GM06990 (cell line): ENCODE measurements around the gene C9orf78.

Experiments
- DNase-seq: peaks from one replicate; pipeline ENCODE4 v3.0.0-alpha.2; 2011; ENCODE audit not compliant: insufficient read length; ENCODE audit errors: extremely low read depth
- H3K27me3 ChIP-seq: replicated peaks from 2 replicates; pipeline ENCODE4 v1.6.0; 2011; ENCODE audit warnings: low read length; ENCODE audit not compliant: control insufficient read depth, insufficient read depth
- H3K36me3 ChIP-seq: 2 replicates; pipeline ENCODE4 v1.5.1; 2011; ENCODE audit warnings: low read length; ENCODE audit not compliant: control insufficient read depth, insufficient read depth
- H3K4me3 ChIP-seq: replicated peaks from 2 replicates; pipeline ENCODE4 v1.5.1; 2011; ENCODE audit warnings: low read depth, mild to moderate bottlenecking, control low read depth, low read length
- TF ChIP-seq, protein P1 (sequence below): IDR thresholded peaks from 2 replicates; pipeline ENCODE4 v1.5.1; 2011; ENCODE audit warnings: low read length, control low read depth, mild to moderate bottlenecking, inconsistent platforms; ENCODE audit not compliant: insufficient read depth, poor library complexity, severe bottlenecking

Gene C9orf78

DNA sequence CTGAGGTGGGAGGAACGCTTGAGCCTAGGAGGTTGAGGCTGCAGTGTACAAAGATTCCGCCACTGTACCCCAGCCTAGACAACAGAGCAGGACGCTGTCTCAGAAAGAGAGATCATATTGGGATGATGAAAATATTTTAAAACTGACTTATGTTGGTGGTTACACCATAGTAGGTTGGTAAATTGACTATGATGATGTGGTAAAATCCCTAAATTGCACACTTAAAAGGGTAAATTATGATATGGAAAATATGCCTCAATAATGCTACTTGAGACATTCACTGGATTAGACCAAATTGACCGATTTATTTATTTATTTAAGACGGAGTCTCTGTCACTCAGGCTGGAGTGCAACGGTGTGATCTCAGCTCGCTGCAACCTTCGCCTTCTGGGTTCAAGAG is 53.9 kb downstream of the C9orf78 start:
- DNase-seq, result no peak
- TF ChIP-seq, protein P1, sequence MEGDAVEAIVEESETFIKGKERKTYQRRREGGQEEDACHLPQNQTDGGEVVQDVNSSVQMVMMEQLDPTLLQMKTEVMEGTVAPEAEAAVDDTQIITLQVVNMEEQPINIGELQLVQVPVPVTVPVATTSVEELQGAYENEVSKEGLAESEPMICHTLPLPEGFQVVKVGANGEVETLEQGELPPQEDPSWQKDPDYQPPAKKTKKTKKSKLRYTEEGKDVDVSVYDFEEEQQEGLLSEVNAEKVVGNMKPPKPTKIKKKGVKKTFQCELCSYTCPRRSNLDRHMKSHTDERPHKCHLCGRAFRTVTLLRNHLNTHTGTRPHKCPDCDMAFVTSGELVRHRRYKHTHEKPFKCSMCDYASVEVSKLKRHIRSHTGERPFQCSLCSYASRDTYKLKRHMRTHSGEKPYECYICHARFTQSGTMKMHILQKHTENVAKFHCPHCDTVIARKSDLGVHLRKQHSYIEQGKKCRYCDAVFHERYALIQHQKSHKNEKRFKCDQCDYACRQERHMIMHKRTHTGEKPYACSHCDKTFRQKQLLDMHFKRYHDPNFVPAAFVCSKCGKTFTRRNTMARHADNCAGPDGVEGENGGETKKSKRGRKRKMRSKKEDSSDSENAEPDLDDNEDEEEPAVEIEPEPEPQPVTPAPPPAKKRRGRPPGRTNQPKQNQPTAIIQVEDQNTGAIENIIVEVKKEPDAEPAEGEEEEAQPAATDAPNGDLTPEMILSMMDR, result no peak
- Histone ChIP-seq H3K4me3 (no peak overlapping the region), H3K36me3 (no peaks in the 10 kb centered on the region), H3K27me3 (peaks cover 2% of the 10 kb centered on the region)

GRCh38 chr9:129779560-129780190 is 55.4 kb downstream of the C9orf78 start:
- TF ChIP-seq, protein P1, result no peak
- no peaks in the 10 kb centered on the region for H3K36me3 ChIP-seq
- no peak for DNase-seq
- H3K27me3 ChIP-seq, result peaks cover 2% of the 10 kb centered on the region
- no peak overlapping the region for H3K4me3 ChIP-seq

DNA sequence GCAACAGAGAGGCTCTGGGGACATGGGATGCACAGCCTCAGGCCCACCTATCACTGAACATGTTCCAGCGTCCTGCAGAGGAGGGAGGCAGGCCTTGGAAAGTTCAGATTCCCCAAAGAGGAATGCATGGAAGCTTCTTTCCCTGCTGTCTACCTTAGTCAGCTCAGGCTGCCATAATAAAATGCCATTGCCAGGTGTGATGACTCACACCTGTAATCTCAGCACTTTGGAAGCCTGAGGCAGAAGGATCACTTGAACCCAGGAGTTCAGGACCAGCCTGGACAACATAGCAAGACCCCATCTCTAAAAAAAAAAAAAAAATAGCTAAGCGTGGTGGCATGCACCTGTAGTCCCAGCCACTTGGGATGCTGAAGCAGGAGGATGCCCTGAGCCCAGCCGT is 56.6 kb downstream of the C9orf78 start:
- Histone ChIP-seq H3K4me3 (no peak overlapping the region), H3K27me3 (peaks cover 2% of the 10 kb centered on the region), H3K36me3 (no peaks in the 10 kb centered on the region)
- DNase-seq, result no peak
- TF ChIP-seq, protein P1, result no peak

DNA sequence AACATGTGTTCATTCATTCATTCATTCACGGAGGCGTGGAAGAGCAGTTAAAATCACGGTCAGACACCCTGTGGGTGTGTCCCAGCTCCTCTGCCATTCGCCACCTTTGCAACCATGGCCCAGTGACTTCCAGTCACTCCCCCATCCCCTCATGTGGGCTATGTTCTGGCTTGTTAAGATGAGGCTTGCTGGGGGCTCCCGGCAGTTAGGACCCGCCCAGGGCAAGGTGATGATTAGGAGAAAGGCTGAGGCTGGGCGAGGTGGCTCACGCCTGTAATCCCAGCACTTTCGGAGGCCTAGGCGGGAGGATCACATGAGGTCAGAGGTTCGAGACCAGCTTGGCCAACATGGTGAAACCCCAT is 57.3 kb downstream of the C9orf78 start:
- Histone ChIP-seq H3K4me3 (no peak overlapping the region), H3K27me3 (peaks cover 2% of the 10 kb centered on the region), H3K36me3 (no peaks in the 10 kb centered on the region)
- TF ChIP-seq, protein P1, result no peak
- no peak for DNase-seq
